NCI-H2196 treated with DMSO at 0.1 percent for 48 hours (cell line): ENCODE data around the gene STXBP6.

Experiments used
- DNase-seq: peaks from one replicate; lab custom pipeline; 2025; ENCODE audit not compliant: unreplicated experiment; lab: John Stamatoyannopoulos, UW

The STXBP6 gene

GRCh38 chr14:24891987-24892496 is 157.9 kb downstream of the STXBP6 start:
- DNase-seq = no peak

GRCh38 chr14:24890716-24891115 is 159.2 kb downstream of the STXBP6 start:
- DNase-seq = no peak

- DNase-seq = no peak
Observed at GRCh38 chr14:24889843-24890242, 160.1 kb downstream of the STXBP6 start.

GRCh38 chr14:24888532-24888931 is 161.4 kb downstream of the STXBP6 start:
- DNase-seq = no peak

- DNase-seq = no peak
Observed at GRCh38 chr14:24887623-24888304, 162.2 kb downstream of the STXBP6 start.

GRCh38 chr14:24885410-24885913 is 164.5 kb downstream of the STXBP6 start:
- DNase-seq = no peak

GRCh38 chr14:24883576-24883975 is 166.4 kb downstream of the STXBP6 start:
- no peak for DNase-seq

- no peak for DNase-seq
Observed at GRCh38 chr14:24881116-24881893, 168.6 kb downstream of the STXBP6 start.

GRCh38 chr14:24880689-24881088 is 169.3 kb downstream of the STXBP6 start:
- no peak for DNase-seq

- DNase-seq = no peak
Observed at GRCh38 chr14:24879661-24880386, 170.1 kb downstream of the STXBP6 start.

GRCh38 chr14:24876996-24877395 is 173.0 kb downstream of the STXBP6 start:
- no peak for DNase-seq

- no peak for DNase-seq
Observed at GRCh38 chr14:24875991-24876878, 173.7 kb downstream of the STXBP6 start.

GRCh38 chr14:24875203-24875838 is 174.6 kb downstream of the STXBP6 start:
- DNase-seq = no peak

- DNase-seq = no peak
Observed at GRCh38 chr14:24874514-24875202, 175.3 kb downstream of the STXBP6 start.

- no peak for DNase-seq
Observed at GRCh38 chr14:24873551-24873950, 176.4 kb downstream of the STXBP6 start.

GRCh38 chr14:24870949-24871701 is 178.8 kb downstream of the STXBP6 start:
- no peak for DNase-seq

- no peak for DNase-seq
Observed at GRCh38 chr14:24868389-24868788, 181.6 kb downstream of the STXBP6 start.

- no peak for DNase-seq
Observed at GRCh38 chr14:24866067-24866639, 183.8 kb downstream of the STXBP6 start.
